ENCODE results near the gene SLC13A4.

DNA sequence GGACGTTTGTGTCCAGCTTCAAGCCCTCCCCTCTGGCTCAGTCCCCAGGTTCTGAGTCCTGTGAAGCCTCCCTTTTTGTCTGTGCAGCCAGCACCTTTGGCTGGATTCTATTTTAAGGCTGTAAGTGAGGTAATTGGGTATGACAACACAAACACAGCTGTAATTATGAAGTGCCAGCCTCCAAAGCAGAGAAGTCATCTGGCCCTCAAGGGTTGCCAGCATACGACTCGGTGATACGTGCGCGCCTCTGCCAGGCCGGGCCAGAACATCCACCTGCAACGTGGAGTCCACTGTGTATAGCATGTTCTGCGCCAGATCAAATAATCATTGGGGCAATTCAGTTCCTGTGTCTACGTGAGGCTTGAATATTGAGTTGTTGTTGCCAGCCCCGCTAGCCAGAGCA, 27.4 kb upstream of the SLC13A4 start:
- TF ChIP-seq POLR2AphosphoS5 (IDR thresholded peaks at IDR 0.05): no peak
- no peak for TF ChIP-seq EZH2 (IDR thresholded peaks at IDR 0.05; ENCODE audit: borderline replicate concordance, insufficient read depth, low read length, poor library complexity, severe bottlenecking)
- TF ChIP-seq EP300 (conservative IDR thresholded peaks at IDR 0.05; ENCODE audit: poor library complexity, severe bottlenecking): no peak

Data from neural cell (in vitro differentiated cells).